Hepatocyte (in vitro differentiated cells): ENCODE results near the gene DHRS1.

ENCODE experiments used
- CTCF ChIP-seq: fragments of 200-600 bp; sonication (generic); IDR thresholded peaks from 2 replicates; pipeline ENCODE4 v1.5.1; 2016; ENCODE audit warnings: antibody characterized with exemption, mild to moderate bottlenecking; ENCODE audit not compliant: poor library complexity
- EZH2phosphoT487 ChIP-seq: fragments of 200-600 bp; sonication (generic); IDR thresholded peaks from one replicate; pipeline ENCODE4 v1.6.1; 2018; ENCODE audit warnings: antibody characterized with exemption, mild to moderate bottlenecking, low read depth, moderate library complexity; ENCODE audit not compliant: unreplicated experiment, severe bottlenecking

- TF ChIP-seq CTCF (no peak), EZH2phosphoT487 (no peak)
These were observed 27.1 kb downstream of the DHRS1 start for GRCh38 chr14:24272467-24272866.
